Thyroid gland (tissue), 4 donors: ENCODE results near the gene ZNF318. TPM values are rescaled to one million over a fixed set of nuclear protein-coding genes. Genes with fewer than 3 reads are reported as not detected.
A peak's percentile ranks its signal among the peaks of the same experiment; 100 is the strongest.
"Not testable (repeated sequence)": the region's sequence is repeated elsewhere in the genome, so short reads cannot be mapped to it uniquely, and the experiment has no call there.

Source experiments
- DNase-seq, 2 donors: peaks; one replicate each; pipeline ENCODE4 v3.0.0-alpha.2; 2019
- H3K27ac ChIP-seq, 3 donors: fragments of 200-600 bp; sonication (generic); 1 replicate in 2 of 3; 2 replicates in 1 of 3; pipeline ENCODE4 v1.5.1; 2016 to 2019; ENCODE audit warnings: mild to moderate bottlenecking in 1 of 3, moderate library complexity in 1 of 3
- H3K27me3 ChIP-seq: fragments of 200-600 bp; sonication (generic); one replicate; pipeline ENCODE4 v1.5.1; 2019
- H3K36me3 ChIP-seq, 2 donors: fragments of 200-600 bp; sonication (generic); one replicate each; pipeline ENCODE4 v1.5.1; 2016 to 2019
- H3K4me1 ChIP-seq, 2 donors: fragments of 200-600 bp; sonication (generic); one replicate each; pipeline ENCODE4 v1.5.1; 2017 to 2019
- H3K4me3 ChIP-seq, 3 donors: fragments of 200-600 bp; sonication (generic); replicated peaks in 1 of 3; 1 replicate in 2 of 3; 2 replicates in 1 of 3; pipeline ENCODE4 v1.5.1; 2016; ENCODE audit warnings: mild to moderate bottlenecking in 1 of 3
- H3K9me3 ChIP-seq: fragments of 200-600 bp; sonication (generic); one replicate; pipeline ENCODE4 v1.5.1; 2017
- POLR2A ChIP-seq, 2 donors: fragments of 450-650 bp; IDR thresholded peaks; one replicate each; pipeline ENCODE4 v1.6.1; 2017; ENCODE audit warnings: antibody characterized with exemption in 2 of 2, mild to moderate bottlenecking in 2 of 2, moderate library complexity in 1 of 2
- WGBS, 2 donors: methylation state at CpG; one replicate each; pipeline ENCODE4 v1.1.5; 2017; 5-methylcytosine and 5-hydroxymethylcytosine counted together
- intact Hi-C: fragments of 100-400 bp; cut with DNase I; formaldehyde crosslinking; loops from one replicate; pipeline ENCODE4 v1.15.1; 2023
- total RNA-seq, 4 donors: library from RNA; depleted of rRNA; stranded (reverse); fragments of >200 nt; gene quantifications; one replicate each; pipeline ENCODE4 v1.2.3, GENCODE V29; 2016
- TF ChIP-seq, protein P1 (sequence below), 6 experiments: fragments of 200-600 bp in 3 of 6; fragments of 450-650 bp in 3 of 6; sonication (generic) in 3 of 6; IDR thresholded peaks; one replicate each; pipeline ENCODE4 v1.5.1; 2016 to 2019; ENCODE audit warnings: antibody characterized with exemption in 6 of 6, mild to moderate bottlenecking in 2 of 6, inconsistent platforms in 1 of 6, moderate library complexity in 1 of 6

The ZNF318 gene
- total RNA-seq, 4 donors from 2014 or later = 32.4 to 84.6 (median 37.5) TPM

DNA sequence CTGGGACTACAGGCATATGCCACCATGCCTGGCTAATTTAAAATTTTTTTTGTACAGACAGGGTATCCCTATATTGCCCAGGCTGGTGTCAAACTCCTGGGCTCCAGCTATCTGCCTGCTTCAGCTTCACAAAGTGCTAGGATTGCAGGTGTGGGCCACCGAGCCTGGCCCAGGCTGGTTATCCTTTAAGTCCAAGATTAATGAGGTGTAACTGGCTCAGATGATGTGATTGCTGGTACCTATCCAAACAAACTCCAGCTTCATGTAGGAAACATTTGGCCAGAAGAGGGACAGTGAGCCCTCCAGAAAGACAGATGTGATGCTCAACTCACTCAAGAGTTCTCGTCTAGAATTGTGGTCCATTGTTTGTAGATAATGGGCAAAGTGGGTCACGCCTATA, 9.2 kb upstream of the ZNF318 start:
- no peak for DNase-seq
- intact Hi-C loops = loop anchor here (10.0 kb wide), 1 partner anchor 46 kb away; the partner anchor contains the start of gene ABCC10
- Histone ChIP-seq H3K4me1 (no peaks in the 10 kb centered on the region), H3K27me3 (no peaks in the 10 kb centered on the region), H3K27ac (no peak overlapping the region), H3K9me3 (no peaks in the 10 kb centered on the region), H3K4me3 (no peak overlapping the region), H3K36me3 (no peaks in the 10 kb centered on the region)
- TF ChIP-seq, protein P1, sequence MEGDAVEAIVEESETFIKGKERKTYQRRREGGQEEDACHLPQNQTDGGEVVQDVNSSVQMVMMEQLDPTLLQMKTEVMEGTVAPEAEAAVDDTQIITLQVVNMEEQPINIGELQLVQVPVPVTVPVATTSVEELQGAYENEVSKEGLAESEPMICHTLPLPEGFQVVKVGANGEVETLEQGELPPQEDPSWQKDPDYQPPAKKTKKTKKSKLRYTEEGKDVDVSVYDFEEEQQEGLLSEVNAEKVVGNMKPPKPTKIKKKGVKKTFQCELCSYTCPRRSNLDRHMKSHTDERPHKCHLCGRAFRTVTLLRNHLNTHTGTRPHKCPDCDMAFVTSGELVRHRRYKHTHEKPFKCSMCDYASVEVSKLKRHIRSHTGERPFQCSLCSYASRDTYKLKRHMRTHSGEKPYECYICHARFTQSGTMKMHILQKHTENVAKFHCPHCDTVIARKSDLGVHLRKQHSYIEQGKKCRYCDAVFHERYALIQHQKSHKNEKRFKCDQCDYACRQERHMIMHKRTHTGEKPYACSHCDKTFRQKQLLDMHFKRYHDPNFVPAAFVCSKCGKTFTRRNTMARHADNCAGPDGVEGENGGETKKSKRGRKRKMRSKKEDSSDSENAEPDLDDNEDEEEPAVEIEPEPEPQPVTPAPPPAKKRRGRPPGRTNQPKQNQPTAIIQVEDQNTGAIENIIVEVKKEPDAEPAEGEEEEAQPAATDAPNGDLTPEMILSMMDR (IDR thresholded peaks at IDR 0.05) = no peak
- no peak for TF ChIP-seq POLR2A (IDR thresholded peaks at IDR 0.05)
- 51 to 74% methylated on average over 3 of the region's 3 CpGs for WGBS, 2 donors

DNA sequence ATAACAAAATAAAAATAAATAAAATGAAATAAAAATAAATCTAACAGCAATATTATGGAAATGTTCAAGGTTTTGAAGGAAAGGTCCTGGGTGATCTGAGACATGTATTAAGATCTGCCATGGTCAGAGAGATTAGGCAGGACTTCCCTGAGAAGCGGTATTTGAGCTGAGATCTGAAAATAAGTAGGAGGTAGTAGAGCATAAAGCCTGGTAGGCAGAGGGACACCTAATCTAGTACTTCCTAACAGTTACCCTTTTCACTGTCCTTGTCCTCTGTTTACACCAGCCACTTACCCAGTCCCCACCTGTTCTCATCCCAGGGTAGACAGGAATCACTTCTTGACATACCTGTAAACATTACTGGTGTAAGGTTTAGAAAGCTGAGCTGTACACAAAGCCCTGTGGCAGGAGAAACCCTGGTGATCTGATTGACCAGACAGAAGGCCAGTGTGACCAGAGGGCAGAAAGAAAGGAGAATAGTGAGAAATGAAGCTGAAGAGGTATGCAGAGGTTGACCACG, 8.3 kb upstream of the ZNF318 start:
- no peaks in the 10 kb centered on the region for H3K4me1 ChIP-seq
- no peak for TF ChIP-seq POLR2A (IDR thresholded peaks at IDR 0.05)
- TF ChIP-seq, protein P1 (IDR thresholded peaks at IDR 0.05) = no peak
- H3K4me3 ChIP-seq = no peak overlapping the region
- H3K27ac ChIP-seq = no peak overlapping the region
- intact Hi-C loops = loop anchor here (10.0 kb wide), 1 partner anchor 47 kb away; the partner anchor contains the start of gene ABCC10
- H3K36me3 ChIP-seq = no peaks in the 10 kb centered on the region
- DNase-seq = no peak
- no peaks in the 10 kb centered on the region for H3K27me3 ChIP-seq
- 72 to 93% methylated on average over 2 of the region's 2 CpGs for WGBS, 2 donors
- H3K9me3 ChIP-seq = no peaks in the 10 kb centered on the region

DNA sequence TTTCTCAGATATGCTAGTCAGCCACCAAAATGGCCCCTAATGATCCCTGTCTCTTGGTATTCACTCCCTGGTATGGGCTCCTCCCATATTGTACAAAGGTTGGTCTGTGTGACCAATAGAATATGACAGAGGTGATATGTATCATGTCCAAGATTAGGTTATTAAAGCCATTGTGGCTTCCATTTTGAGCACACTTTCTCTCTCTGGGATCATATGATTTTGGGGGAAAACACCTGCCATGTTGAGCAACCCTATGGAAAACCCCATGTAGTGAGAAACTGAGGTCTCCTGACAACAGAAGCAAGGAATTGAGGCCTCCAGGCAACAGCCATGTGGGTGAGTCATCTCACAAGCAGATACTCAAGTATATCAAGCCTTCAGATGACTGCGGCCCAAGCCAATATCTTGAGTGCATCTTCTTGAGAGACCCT, 7.1 kb upstream of the ZNF318 start:
- Histone ChIP-seq H3K36me3 (no peaks in the 10 kb centered on the region), H3K4me1 (no peaks in the 10 kb centered on the region), H3K9me3 (no peaks in the 10 kb centered on the region), H3K27ac (no peak overlapping the region), H3K27me3 (no peaks in the 10 kb centered on the region), H3K4me3 (no peak overlapping the region)
- 82 to 89% methylated on average over 1 of the region's 1 CpG for WGBS, 2 donors
- intact Hi-C loops = loop anchor here (10.0 kb wide), 1 partner anchor 48 kb away; the partner anchor contains the start of gene ABCC10
- TF ChIP-seq, protein P1 (IDR thresholded peaks at IDR 0.05) = no peak
- no peak for TF ChIP-seq POLR2A (IDR thresholded peaks at IDR 0.05)
- no peak for DNase-seq

DNA sequence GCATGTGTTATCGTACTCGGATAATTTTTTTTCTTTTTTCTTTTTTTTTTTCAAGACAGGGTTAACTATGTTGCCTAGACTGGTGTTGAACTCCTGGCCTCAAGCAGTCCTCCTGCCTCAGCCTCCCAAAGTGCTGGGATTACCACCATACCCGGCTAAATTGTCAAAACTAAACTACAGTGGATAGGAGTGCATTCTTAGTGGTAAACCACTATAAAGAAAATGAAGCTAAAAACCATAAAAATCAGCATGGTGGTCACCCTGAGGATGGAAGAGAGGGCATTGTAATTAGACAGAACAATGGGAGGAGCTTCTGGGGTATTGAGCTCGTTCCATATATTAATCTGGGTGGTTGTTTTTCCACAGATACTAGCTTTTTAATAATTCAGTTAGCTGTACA, 6.2 kb upstream of the ZNF318 start:
- H3K36me3 ChIP-seq = no peaks in the 10 kb centered on the region
- H3K4me1 ChIP-seq = no peaks in the 10 kb centered on the region
- H3K4me3 ChIP-seq = no peak overlapping the region
- no peak for TF ChIP-seq POLR2A (IDR thresholded peaks at IDR 0.05)
- TF ChIP-seq, protein P1 (IDR thresholded peaks at IDR 0.05) = no peak
- WGBS, 2 donors = 87% methylated on average over 4 of the region's 4 CpGs
- intact Hi-C loops = loop anchor here (10.0 kb wide), 1 partner anchor 49 kb away; the partner anchor contains the start of gene ABCC10
- no peak for DNase-seq
- no peaks in the 10 kb centered on the region for H3K9me3 ChIP-seq
- no peaks in the 10 kb centered on the region for H3K27me3 ChIP-seq
- no peak overlapping the region for H3K27ac ChIP-seq

DNA sequence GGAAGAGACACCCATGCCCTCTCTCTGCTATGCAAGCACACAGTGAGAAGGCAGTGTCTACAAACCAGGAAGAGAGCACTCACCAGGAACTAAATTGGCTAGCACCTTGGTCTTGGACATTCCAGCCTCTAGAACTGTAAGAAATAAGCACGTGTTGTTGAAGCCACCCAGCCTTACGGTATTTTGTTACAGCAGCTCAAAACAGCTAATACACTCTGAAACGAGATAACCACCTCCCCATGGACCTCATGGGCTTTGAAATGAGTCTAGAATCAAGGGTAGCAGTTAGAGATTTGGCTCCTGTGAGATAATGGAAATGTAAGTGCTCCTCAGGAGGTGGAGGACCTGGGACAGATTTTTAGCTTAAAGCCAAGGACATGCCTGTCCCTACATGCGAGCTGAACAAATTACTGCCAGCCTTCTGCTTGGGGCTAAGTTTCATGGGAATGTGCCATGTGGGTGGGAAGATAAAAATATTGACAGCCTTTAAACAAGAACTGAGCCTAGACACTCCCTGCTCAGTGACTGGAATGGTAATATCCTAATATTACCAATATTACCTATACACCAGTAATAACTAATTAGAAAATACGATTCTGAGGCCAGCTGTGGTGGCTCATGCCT, 3.9 kb upstream of the ZNF318 start:
- no peaks in the 10 kb centered on the region for H3K36me3 ChIP-seq
- no peaks in the 10 kb centered on the region for H3K9me3 ChIP-seq
- 78 to 84% methylated on average over 5 of the region's 5 CpGs for WGBS, 2 donors
- H3K4me3 ChIP-seq = no peak overlapping the region
- H3K4me1 ChIP-seq = peaks cover under 1 to 5% of the 10 kb centered on the region in 2 donors
- intact Hi-C loops = loop anchor here (10.0 kb wide), 1 partner anchor 51 kb away; the partner anchor contains the start of gene ABCC10
- no peak overlapping the region for H3K27ac ChIP-seq
- no peak for DNase-seq
- H3K27me3 ChIP-seq = no peaks in the 10 kb centered on the region
- TF ChIP-seq POLR2A (IDR thresholded peaks at IDR 0.05) = no peak

DNA sequence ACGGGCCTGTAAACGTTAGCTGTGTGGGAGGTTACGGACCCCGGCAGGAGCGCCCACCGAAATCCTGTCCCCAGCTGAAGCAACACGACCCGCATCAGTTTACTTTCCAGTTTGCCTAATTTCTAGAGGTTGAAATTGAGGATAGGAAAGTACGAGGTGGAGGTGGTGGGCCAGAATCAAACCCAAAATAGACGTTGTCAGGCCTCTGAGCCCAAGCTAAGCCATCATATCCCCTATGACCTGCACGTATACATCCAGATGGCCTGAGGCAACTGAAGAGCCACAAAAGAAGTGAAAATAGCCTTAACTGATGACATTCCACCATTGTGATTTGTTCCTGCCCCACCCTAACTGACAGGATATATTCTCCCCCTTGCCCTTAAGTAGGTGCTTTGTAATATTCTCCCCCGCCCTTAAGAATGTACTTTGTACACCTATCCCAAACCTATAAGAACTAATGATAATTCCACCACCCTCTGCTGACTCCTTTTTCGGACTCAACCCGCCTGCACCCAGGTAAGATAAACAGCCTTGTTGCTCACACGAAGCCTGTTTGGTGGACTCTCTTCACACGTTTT, 645 bp upstream of the ZNF318 start:
- WGBS, 2 donors = 48 to 59% methylated on average over 16 of the region's 16 CpGs
- Histone ChIP-seq H3K27ac (peak overlapping the region; percentile 37 to 80 (median 67)), H3K4me3 (peak overlapping the region in 2 of 3 donors; percentile 15 to 56), H3K4me1 (peaks cover 15 to 25% of the 10 kb centered on the region in 2 donors)
- intact Hi-C loops = loop anchor here (10.0 kb wide), 1 partner anchor 55 kb away; the partner anchor contains the start of gene ABCC10
- H3K27me3 ChIP-seq, DNase-seq, H3K9me3 ChIP-seq, H3K36me3 ChIP-seq: not testable (repeated sequence)
